ENCODE results near the gene DAPP1.

DAPP1 gene

GRCh38 chr4:99891351-99891750 lies 74.7 kb downstream of the DAPP1 start:
- in situ Hi-C loops (cut with MboI; ENCODE audit: low sequenced_read_pairs) = loop anchor here (25.0 kb wide), 1 partner anchor 329 kb away; the partner anchor contains the start of genes MTTP and TRMT10A

- in situ Hi-C loops (cut with MboI; ENCODE audit: low sequenced_read_pairs) = loop anchor here (25.0 kb wide), 1 partner anchor 331 kb away; the partner anchor contains the start of genes MTTP and TRMT10A
Measured at GRCh38 chr4:99893029-99893428, 76.4 kb downstream of the DAPP1 start.

GRCh38 chr4:99893839-99894160 lies 77.2 kb downstream of the DAPP1 start:
- in situ Hi-C loops (cut with MboI; ENCODE audit: low sequenced_read_pairs) = loop anchor here (25.0 kb wide), 1 partner anchor 331 kb away; the partner anchor contains the start of genes MTTP and TRMT10A

- in situ Hi-C loops (cut with MboI; ENCODE audit: low sequenced_read_pairs) = loop anchor here (25.0 kb wide), 1 partner anchor 332 kb away; the partner anchor contains the start of genes MTTP and TRMT10A
Measured at GRCh38 chr4:99894161-99894997, 77.8 kb downstream of the DAPP1 start, which contains the start of gene LAMTOR3. Gene LAMTOR3 (minus strand): TSS chr4:99894427. CDS start chr4:99893963, 464 bp downstream.

- in situ Hi-C loops (cut with MboI; ENCODE audit: low sequenced_read_pairs) = loop anchor here (25.0 kb wide), 1 partner anchor 333 kb away; the partner anchor contains the start of genes MTTP and TRMT10A
Measured at GRCh38 chr4:99894998-99895397, 78.4 kb downstream of the DAPP1 start.

- in situ Hi-C loops (cut with MboI; ENCODE audit: low sequenced_read_pairs) = no loop called here
Measured at GRCh38 chr4:99915449-99915848, 98.8 kb downstream of the DAPP1 start.

- in situ Hi-C loops (cut with MboI; ENCODE audit: low sequenced_read_pairs) = no loop called here
Measured at GRCh38 chr4:99917575-99917974, 100.9 kb downstream of the DAPP1 start.

GRCh38 chr4:99918656-99919055 lies 102.0 kb downstream of the DAPP1 start:
- in situ Hi-C loops (cut with MboI; ENCODE audit: low sequenced_read_pairs) = no loop called here

All from HL-60/S4 treated with retinoic acid at 250 ng/mL for 4 days and 3 days (cell line).